K562 (cell line): ENCODE data around the gene DGCR2. TPM values are rescaled to one million over a fixed set of nuclear protein-coding genes. Genes with fewer than 3 reads are reported as not detected.

ENCODE experiments used
- ATAC-seq: fragments of 200-7000 bp; cut with Tn5 transposase; 3 replicates; pipeline ENCODE4 v1.9.1; 2020; ENCODE audit warnings: moderate library complexity
- BruUV-seq: library from RNA; stranded (reverse); fragments of 400-500 nt; replicated peaks from 2 replicates; lab custom pipeline; 2021; lab: Mats Ljungman, UMichigan
- CTCF ChIA-PET: fragments of 300-600 bp; formaldehyde crosslinking; extraction: SDS; loops from one replicate; lab custom pipeline; 2021; ENCODE audit warnings: low intra/inter-chr PET ratio; lab: Yijun Ruan, JAX
- POLR2A ChIA-PET: fragments of 300-600, 350-650 bp; sonication (Branson Sonifier 250); formaldehyde crosslinking; extraction: SDS; loops from one replicate; lab custom pipeline; 2021; ENCODE audit warnings: antibody characterized with exemption, inconsistent platforms; lab: Yijun Ruan, JAX
- DNase-seq, 4 experiments: peaks; one replicate each; pipeline versions ENCODE4 v3.0.0 to v3.0.0-alpha.2; 2011 to 2018; ENCODE audit warnings: low spot score in 3 of 4, mixed read lengths in 3 of 4; ENCODE audit errors: extremely low read depth in 1 of 4
- FAIRE-seq: peaks from 2 replicates; lab custom pipeline; 2011; peaks lifted over from hg19 to GRCh38; lab: Jason Lieb, UNC
- H2AFZ ChIP-seq: 2 replicates; pipeline ENCODE4 v1.6.0; 2011; ENCODE audit warnings: low read depth, low read length, control low read depth, inconsistent platforms
- H3K27ac ChIP-seq: fragments of 200-600 bp; 3 replicates; pipeline ENCODE4 v1.8.0; 2011; ENCODE audit warnings: low read depth, mild to moderate bottlenecking, control low read depth, inconsistent platforms, low read length, moderate library complexity, mixed read lengths; ENCODE audit errors: extremely low read depth
- H3K27me3 ChIP-seq, 2 experiments: fragments of 300-600 bp in 1 of 2; 2 replicates in 1 of 2; 3 replicates in 1 of 2; pipeline versions ENCODE4 v1.6.0 to v1.8.0; 2011; ENCODE audit warnings: inconsistent platforms in 2 of 2, low read length in 2 of 2, mild to moderate bottlenecking in 1 of 2, mixed read lengths in 1 of 2, moderate library complexity in 1 of 2; ENCODE audit not compliant: control insufficient read depth in 2 of 2, insufficient read depth in 2 of 2
- H3K36me3 ChIP-seq: fragments of 300-600 bp; 3 replicates; pipeline ENCODE4 v1.8.0; 2011; ENCODE audit warnings: mild to moderate bottlenecking, low read length, inconsistent platforms; ENCODE audit not compliant: control insufficient read depth, insufficient read depth
- H3K4me1 ChIP-seq, 2 experiments: fragments of 200-600 bp in 1 of 2; replicated peaks in 1 of 2; 2 replicates in 1 of 2; 3 replicates in 1 of 2; pipeline versions ENCODE4 v1.5.1 to v1.8.0; 2011; ENCODE audit warnings: inconsistent platforms in 2 of 2, low read length in 2 of 2, mild to moderate bottlenecking in 1 of 2, mixed read lengths in 1 of 2, moderate library complexity in 1 of 2; ENCODE audit not compliant: control insufficient read depth in 2 of 2, insufficient read depth in 2 of 2
- H3K4me2 ChIP-seq: 2 replicates; pipeline ENCODE4 v1.6.1; 2011; ENCODE audit warnings: low read length, control low read depth, inconsistent platforms, mixed read lengths; ENCODE audit not compliant: insufficient read depth
- H3K4me3 ChIP-seq: fragments of 200-600 bp; sonication (generic), shearing (Covaris generic); 2 replicates; pipeline ENCODE4 v1.5.1; 2016; ENCODE audit warnings: control low read depth, inconsistent platforms
- H3K79me2 ChIP-seq: fragments of 200-600 bp; 3 replicates; pipeline ENCODE4 v1.8.0; 2011; ENCODE audit warnings: low read length, inconsistent platforms; ENCODE audit not compliant: control insufficient read depth, insufficient read depth
- H3K9ac ChIP-seq, 2 experiments: 2 replicates each; pipeline versions ENCODE4 v1.6.0 to v1.6.1; 2011; ENCODE audit warnings: low read depth in 2 of 2, low read length in 2 of 2, control low read depth in 1 of 2, inconsistent platforms in 1 of 2, mild to moderate bottlenecking in 1 of 2, mixed read lengths in 1 of 2; ENCODE audit not compliant: insufficient read depth in 1 of 2
- H3K9me1 ChIP-seq: one replicate; pipeline ENCODE4 v1.6.0; 2011; ENCODE audit warnings: inconsistent platforms, mild to moderate bottlenecking, low read length, moderate library complexity; ENCODE audit not compliant: control insufficient read depth, insufficient read depth
- H3K9me3 ChIP-seq: replicated peaks from 2 replicates; pipeline ENCODE4 v1.5.1; 2011; ENCODE audit warnings: low read depth, low read length, inconsistent platforms; ENCODE audit not compliant: control insufficient read depth, insufficient read depth
- H4K20me1 ChIP-seq: replicated peaks from 2 replicates; pipeline ENCODE4 v1.6.1; 2011; ENCODE audit warnings: low read length, inconsistent platforms, mixed read lengths; ENCODE audit not compliant: control insufficient read depth, insufficient read depth
- DDX20 ChIP-seq: fragments of 450-650 bp; IDR thresholded peaks from 2 replicates; pipeline ENCODE4 v1.6.1; 2016; ENCODE audit warnings: missing genetic modification characterization, low read depth, mild to moderate bottlenecking, missing compliant biosample characterization, moderate library complexity
- KHSRP ChIP-seq: fragments of 450-650 bp; IDR thresholded peaks from 2 replicates; pipeline ENCODE4 v1.6.1; 2017
- NCOA6 ChIP-seq: fragments of 450-650 bp; IDR thresholded peaks from 2 replicates; pipeline ENCODE4 v1.6.1; 2017; ENCODE audit warnings: mild to moderate bottlenecking
- PTRF ChIP-seq: fragments of 450-650 bp; IDR thresholded peaks from 2 replicates; pipeline ENCODE4 v1.6.1; 2016; ENCODE audit warnings: mild to moderate bottlenecking, missing genetic modification characterization, missing compliant biosample characterization
- RBM17 ChIP-seq: fragments of 200-400 bp; formaldehyde crosslinking; IDR thresholded peaks from 2 replicates; pipeline ENCODE4 v1.6.1; 2017; ENCODE audit warnings: low read depth, mild to moderate bottlenecking, low read length, borderline replicate concordance
- SRSF7 ChIP-seq: fragments of 200-400 bp; formaldehyde crosslinking; optimal IDR thresholded peaks from 2 replicates; pipeline ENCODE3; 2017; ENCODE audit warnings: mild to moderate bottlenecking, low read depth, low read length
- THRAP3 ChIP-seq: fragments of 450-650 bp; IDR thresholded peaks from 2 replicates; pipeline ENCODE4 v1.6.1; 2016; ENCODE audit warnings: mild to moderate bottlenecking, inconsistent platforms, borderline replicate concordance
- ZBTB40 ChIP-seq, 2 experiments: fragments of 450-650 bp in 1 of 2; sonication (generic) in 1 of 2; formaldehyde crosslinking in 1 of 2; IDR thresholded peaks; 2 replicates each; pipeline versions ENCODE4 v1.7.1 to v1.9.0; 2016 to 2022; ENCODE audit warnings: inconsistent platforms in 1 of 2, mild to moderate bottlenecking in 1 of 2, missing genetic modification reagents in 1 of 2
- ZNF165 ChIP-seq: fragments of 250-450 bp; sonication (Bioruptor Pico); IDR thresholded peaks from 2 replicates; pipeline ENCODE4 v1.4.0; 2020; ENCODE audit warnings: borderline replicate concordance
- ZNF830 ChIP-seq: fragments of 250-450 bp; sonication (Bioruptor Pico); IDR thresholded peaks from 2 replicates; pipeline ENCODE4 v1.5.0; 2021; ENCODE audit warnings: mild to moderate bottlenecking
- WGBS: fragments of 100-300 bp; shearing (Covaris generic); methylation state at CpG from one replicate; pipeline ENCODE4 v1.1.6; 2016; ENCODE audit warnings: low coverage, mixed read lengths; ENCODE audit not compliant: insufficient coverage; ENCODE audit errors: missing lambda C conversion rate; 5-methylcytosine and 5-hydroxymethylcytosine counted together
- in situ Hi-C: fragments of 300-500 bp; cut with MboI; formaldehyde crosslinking; loops from 4 replicates; pipeline ENCODE4 v1.15.0; 2018; ENCODE audit warnings: inconsistent platforms, mixed read lengths
- intact Hi-C: fragments of 100-400 bp; cut with micrococcal nuclease; formaldehyde crosslinking; loops from 2 replicates; pipeline ENCODE4 v1.14.2; 2022
- polyA plus RNA-seq, 8 experiments: library from polyadenylated mRNA; depleted of rRNA in 4 of 8; stranded (reverse) in 5 of 8; unstranded in 3 of 8; fragments of >200 nt; fragmentation: Nextera tagmentation in 2 of 8; fragmentation: Illumina TruSeq in 1 of 8; extraction: Ambion mirVana in 2 of 8; extraction: Trizol in 1 of 8; gene quantifications; 2 replicates each; pipeline versions ENCODE4 v1.2.1 to v1.2.3, GENCODE V29; 2011 to 2014; ENCODE audit warnings: inconsistent platforms in 1 of 8, missing spikeins in 1 of 8
- total RNA-seq, 7 experiments: library from RNA; depleted of rRNA in 6 of 7; stranded (reverse); fragments of >200 nt in 6 of 7; fragmentation: Illumina TruSeq in 2 of 7; extraction: Trizol in 2 of 7; gene quantifications; 2 replicates each; pipeline versions ENCODE4 v1.2.1 to v1.2.3, GENCODE V29; 2011 to 2021; ENCODE audit warnings: low replicate concordance in 1 of 7
- TF ChIP-seq, protein P1 (sequence below), 3 experiments: IDR thresholded peaks in 2 of 3; conservative IDR thresholded peaks in 1 of 3; 2 replicates each; pipeline ENCODE4 v1.5.1; 2011 to 2012; ENCODE audit warnings: low read length in 3 of 3, mild to moderate bottlenecking in 3 of 3, control low read depth in 2 of 3, improper control_type of control experiment in 1 of 3, inconsistent platforms in 1 of 3, low read depth in 1 of 3, mixed read lengths in 1 of 3, moderate library complexity in 1 of 3; ENCODE audit not compliant: insufficient read depth in 2 of 3

DGCR2 gene
- total and polyA plus RNA-seq, 9 of the 15 experiments (the other 6 are each of a cell fraction or from before 2014, with no cell fraction given), result 0.69 to 101 (median 56.4) TPM

DNA sequence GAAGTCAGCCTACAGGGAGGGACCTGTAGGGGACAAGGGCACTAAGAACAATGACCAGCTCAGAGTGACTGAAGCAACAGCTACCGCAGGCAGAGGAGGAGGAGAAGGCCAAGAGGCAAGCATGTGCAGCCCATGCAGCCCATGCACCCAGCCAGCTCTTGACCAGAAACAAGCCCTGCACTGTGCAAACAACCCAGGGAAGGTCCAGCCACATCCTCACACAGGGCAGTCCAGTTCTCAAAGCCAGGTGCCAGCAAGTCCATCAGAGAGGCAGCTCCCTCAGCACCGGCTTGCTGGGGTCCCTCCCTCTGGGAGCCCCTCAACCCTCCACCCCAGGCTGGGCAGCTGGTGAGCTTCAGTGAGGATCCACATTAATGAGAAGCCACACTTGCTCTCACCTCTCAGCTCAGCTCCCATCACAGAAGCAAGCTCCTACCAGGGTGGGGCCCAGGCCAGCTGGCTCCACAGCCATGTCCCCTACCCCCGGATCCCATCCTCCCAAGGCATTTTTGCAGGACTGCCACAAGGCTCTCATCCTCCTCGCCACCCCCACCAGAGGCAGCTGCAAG is 7.1 kb downstream of the DGCR2 start:
- Histone ChIP-seq H3K9me3 (no peaks in the 10 kb centered on the region), H3K36me3 (peaks cover 58% of the 10 kb centered on the region), H3K4me3 (no peak overlapping the region), H3K4me1 (peaks cover 36 to 38% of the 10 kb centered on the region in 2 experiments), H3K9me1 (peaks cover 43% of the 10 kb centered on the region), H3K79me2 (peaks cover 96% of the 10 kb centered on the region), H3K27me3 (no peaks in the 10 kb centered on the region), H3K4me2 (no peak overlapping the region), H3K27ac (no peak overlapping the region), H2AFZ (no peak overlapping the region), H3K9ac (peak overlapping the region in 1 of 2 experiments; percentile 81; a peak in 2 of 4 replicates), H4K20me1 (peaks cover 62% of the 10 kb centered on the region)
- intact Hi-C loops (loop anchor here (10.0 kb wide), 1 partner anchor 180 kb away; the partner anchor contains the start of gene CLTCL1), in situ Hi-C loops (no loop called here)
- peak; percentile 10 for ATAC-seq
- no TSS peak for BruUV-seq
- CTCF ChIA-PET, result interaction anchor here (1.2 kb wide), 1 partner anchor 515 kb away, joined by 3 read pairs; no protein-coding TSS in a partner anchor
- FAIRE-seq, result no peak
- DNase-seq, result peak in 1 of 4 experiments; percentile 71
- POLR2A ChIA-PET, result interaction anchor here (0.5 to 9.0 kb wide), 25 partner anchors 8 to 1310 kb away, joined by 3 to 67 read pairs (median 4); partner anchors contain the start of genes ESS2 and TSSK2
- 81% methylated on average over 4 of the region's 4 CpGs for WGBS
- TF ChIP-seq PTRF, result no peak
- no peak for TF ChIP-seq SRSF7
- TF ChIP-seq DDX20 (tag), result no peak
- no peak for TF ChIP-seq ZNF165 (CRISPR knock-in tag)
- TF ChIP-seq, protein P1, sequence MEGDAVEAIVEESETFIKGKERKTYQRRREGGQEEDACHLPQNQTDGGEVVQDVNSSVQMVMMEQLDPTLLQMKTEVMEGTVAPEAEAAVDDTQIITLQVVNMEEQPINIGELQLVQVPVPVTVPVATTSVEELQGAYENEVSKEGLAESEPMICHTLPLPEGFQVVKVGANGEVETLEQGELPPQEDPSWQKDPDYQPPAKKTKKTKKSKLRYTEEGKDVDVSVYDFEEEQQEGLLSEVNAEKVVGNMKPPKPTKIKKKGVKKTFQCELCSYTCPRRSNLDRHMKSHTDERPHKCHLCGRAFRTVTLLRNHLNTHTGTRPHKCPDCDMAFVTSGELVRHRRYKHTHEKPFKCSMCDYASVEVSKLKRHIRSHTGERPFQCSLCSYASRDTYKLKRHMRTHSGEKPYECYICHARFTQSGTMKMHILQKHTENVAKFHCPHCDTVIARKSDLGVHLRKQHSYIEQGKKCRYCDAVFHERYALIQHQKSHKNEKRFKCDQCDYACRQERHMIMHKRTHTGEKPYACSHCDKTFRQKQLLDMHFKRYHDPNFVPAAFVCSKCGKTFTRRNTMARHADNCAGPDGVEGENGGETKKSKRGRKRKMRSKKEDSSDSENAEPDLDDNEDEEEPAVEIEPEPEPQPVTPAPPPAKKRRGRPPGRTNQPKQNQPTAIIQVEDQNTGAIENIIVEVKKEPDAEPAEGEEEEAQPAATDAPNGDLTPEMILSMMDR (IDR thresholded peaks at IDR 0.05 in 2 of 3, conservative IDR thresholded peaks at IDR 0.05 in 1 of 3; ENCODE audit: insufficient read depth in 2 of 3, low read depth in 1 of 3, low read length in 3 of 3), result 0 out of 6 replicates have a peak, but pooled peaks of 1 of the 3 experiments have one; percentile 2
- TF ChIP-seq ZNF830 (CRISPR knock-in tag), result no peak
- no peak for TF ChIP-seq NCOA6
- TF ChIP-seq ZBTB40 (IDR thresholded peaks at IDR 0.05), result no peak
- no peak for TF ChIP-seq ZBTB40 (CRISPR knock-in tag; IDR thresholded peaks at IDR 0.05)
- TF ChIP-seq RBM17, result no peak
- no peak for TF ChIP-seq KHSRP
- no peak for TF ChIP-seq THRAP3
